VCaP (cell line): Measurements from ENCODE around the gene TBC1D8.

Source experiments
- H3K27ac ChIP-seq: fragments of 450-650 bp; 2 replicates; pipeline ENCODE4 v1.5.1; 2017
- TF ChIP-seq, protein P1 (sequence below): fragments of 450-650 bp; conservative IDR thresholded peaks from 2 replicates; pipeline ENCODE4 v1.5.1; 2017; ENCODE audit warnings: mild to moderate bottlenecking, moderate library complexity

Gene TBC1D8

DNA sequence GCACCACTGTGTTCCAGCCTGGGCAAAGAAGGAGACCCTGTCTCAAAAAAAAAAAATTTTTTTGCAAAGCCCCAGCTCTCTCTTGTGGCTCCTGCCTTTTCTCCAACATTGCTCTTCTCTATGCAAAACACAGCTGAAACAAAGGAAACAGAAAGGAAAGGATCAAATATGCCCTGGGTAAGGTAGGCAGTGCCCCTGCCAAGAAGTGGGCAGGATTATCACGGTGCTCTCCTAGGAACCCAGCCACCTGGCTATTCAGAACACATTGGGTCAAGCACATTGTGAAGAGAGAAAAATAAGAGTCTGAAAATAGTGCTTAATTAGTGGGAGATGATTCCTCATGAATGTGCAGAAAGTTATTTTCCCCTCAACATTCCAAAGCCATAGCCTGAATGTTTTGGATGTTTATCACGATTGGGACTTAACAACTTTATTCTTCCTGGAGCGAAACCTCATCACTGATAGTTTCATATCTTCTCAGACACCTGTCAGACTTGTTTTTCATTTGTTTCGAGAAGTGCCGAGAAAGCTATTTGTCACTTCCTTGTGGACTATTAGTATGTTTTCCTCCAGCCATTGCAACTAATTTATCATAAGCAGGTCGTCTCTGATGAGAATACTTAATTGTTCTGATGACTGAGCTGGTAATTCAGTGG lies 191.8 kb downstream of the TBC1D8 start:
- H3K27ac ChIP-seq = peak overlapping the region; percentile 54
- TF ChIP-seq, protein P1, sequence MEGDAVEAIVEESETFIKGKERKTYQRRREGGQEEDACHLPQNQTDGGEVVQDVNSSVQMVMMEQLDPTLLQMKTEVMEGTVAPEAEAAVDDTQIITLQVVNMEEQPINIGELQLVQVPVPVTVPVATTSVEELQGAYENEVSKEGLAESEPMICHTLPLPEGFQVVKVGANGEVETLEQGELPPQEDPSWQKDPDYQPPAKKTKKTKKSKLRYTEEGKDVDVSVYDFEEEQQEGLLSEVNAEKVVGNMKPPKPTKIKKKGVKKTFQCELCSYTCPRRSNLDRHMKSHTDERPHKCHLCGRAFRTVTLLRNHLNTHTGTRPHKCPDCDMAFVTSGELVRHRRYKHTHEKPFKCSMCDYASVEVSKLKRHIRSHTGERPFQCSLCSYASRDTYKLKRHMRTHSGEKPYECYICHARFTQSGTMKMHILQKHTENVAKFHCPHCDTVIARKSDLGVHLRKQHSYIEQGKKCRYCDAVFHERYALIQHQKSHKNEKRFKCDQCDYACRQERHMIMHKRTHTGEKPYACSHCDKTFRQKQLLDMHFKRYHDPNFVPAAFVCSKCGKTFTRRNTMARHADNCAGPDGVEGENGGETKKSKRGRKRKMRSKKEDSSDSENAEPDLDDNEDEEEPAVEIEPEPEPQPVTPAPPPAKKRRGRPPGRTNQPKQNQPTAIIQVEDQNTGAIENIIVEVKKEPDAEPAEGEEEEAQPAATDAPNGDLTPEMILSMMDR = no peak

DNA sequence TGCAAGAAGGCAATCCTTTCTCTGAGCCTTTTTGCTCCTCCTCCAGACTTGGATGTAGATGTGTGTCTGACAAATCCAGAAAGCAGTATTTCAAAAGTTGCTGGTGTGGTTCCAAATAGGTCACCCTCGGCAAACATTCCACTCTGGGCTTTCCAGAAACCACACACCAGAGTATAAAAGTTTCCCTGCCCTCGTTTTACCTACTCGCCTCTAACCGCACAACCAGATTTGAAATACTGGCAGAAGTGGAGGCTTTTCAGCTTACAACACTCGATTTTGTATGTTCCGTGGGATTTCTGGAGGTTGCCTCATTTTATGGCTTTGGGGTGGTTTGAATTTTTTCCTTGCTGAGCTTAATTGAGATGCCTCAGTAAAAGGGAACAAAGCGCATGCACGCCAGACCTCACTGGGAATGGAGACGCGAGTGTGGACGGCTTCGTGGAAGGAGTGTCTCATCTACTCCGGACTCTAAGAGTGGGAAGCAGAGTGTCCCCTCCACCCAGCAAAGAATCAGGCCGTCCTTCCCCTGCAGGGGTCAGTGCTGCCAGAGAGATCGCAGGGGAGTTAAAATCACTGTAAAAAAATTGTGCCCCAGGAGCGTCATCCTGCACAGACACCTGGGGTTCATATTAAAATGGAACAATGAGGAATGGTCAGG lies 193.1 kb downstream of the TBC1D8 start:
- H3K27ac ChIP-seq = peak overlapping the region; percentile 54

More for the DNA sequence above, 193.1 kb downstream of the TBC1D8 start:
- TF ChIP-seq, protein P1 = no peak
